Thyroid gland (tissue), 4 donors: Measurements from ENCODE around the gene SYT15. TPM values are rescaled to one million over a fixed set of nuclear protein-coding genes. Genes with fewer than 3 reads are reported as not detected.

Source experiments
- DNase-seq, 2 donors: peaks; one replicate each; pipeline ENCODE4 v3.0.0-alpha.2; 2019
- H3K27ac ChIP-seq, 3 donors: fragments of 200-600 bp; sonication (generic); 1 replicate in 2 of 3; 2 replicates in 1 of 3; pipeline ENCODE4 v1.5.1; 2016 to 2019; ENCODE audit warnings: mild to moderate bottlenecking in 1 of 3, moderate library complexity in 1 of 3
- H3K27me3 ChIP-seq: fragments of 200-600 bp; sonication (generic); one replicate; pipeline ENCODE4 v1.5.1; 2019
- H3K36me3 ChIP-seq, 2 donors: fragments of 200-600 bp; sonication (generic); one replicate each; pipeline ENCODE4 v1.5.1; 2016 to 2019
- H3K4me1 ChIP-seq, 2 donors: fragments of 200-600 bp; sonication (generic); one replicate each; pipeline ENCODE4 v1.5.1; 2017 to 2019
- H3K4me3 ChIP-seq, 3 donors: fragments of 200-600 bp; sonication (generic); replicated peaks in 1 of 3; 1 replicate in 2 of 3; 2 replicates in 1 of 3; pipeline ENCODE4 v1.5.1; 2016; ENCODE audit warnings: mild to moderate bottlenecking in 1 of 3
- H3K9me3 ChIP-seq: fragments of 200-600 bp; sonication (generic); one replicate; pipeline ENCODE4 v1.5.1; 2017
- CTCF ChIP-seq, 6 experiments: fragments of 200-600 bp in 3 of 6; fragments of 450-650 bp in 3 of 6; sonication (generic) in 3 of 6; IDR thresholded peaks; one replicate each; pipeline ENCODE4 v1.5.1; 2016 to 2019; ENCODE audit warnings: antibody characterized with exemption in 6 of 6, mild to moderate bottlenecking in 2 of 6, inconsistent platforms in 1 of 6, moderate library complexity in 1 of 6
- POLR2A ChIP-seq, 2 donors: fragments of 450-650 bp; IDR thresholded peaks; one replicate each; pipeline ENCODE4 v1.6.1; 2017; ENCODE audit warnings: antibody characterized with exemption in 2 of 2, mild to moderate bottlenecking in 2 of 2, moderate library complexity in 1 of 2
- WGBS, 2 donors: methylation state at CpG; one replicate each; pipeline ENCODE4 v1.1.5; 2017; 5-methylcytosine and 5-hydroxymethylcytosine counted together
- intact Hi-C: fragments of 100-400 bp; cut with DNase I; formaldehyde crosslinking; loops from one replicate; pipeline ENCODE4 v1.15.1; 2023
- total RNA-seq, 4 donors: library from RNA; depleted of rRNA; stranded (reverse); fragments of >200 nt; gene quantifications; one replicate each; pipeline ENCODE4 v1.2.3, GENCODE V29; 2016

SYT15 gene
- total RNA-seq, 4 donors from 2014 or later = 1.9 to 5.0 (median 3.1) TPM

GRCh38 chr10:46543466-46544377, 35.2 kb upstream of the SYT15 start:
- Histone ChIP-seq H3K36me3 (no peaks in the 10 kb centered on the region), H3K27me3 (no peaks in the 10 kb centered on the region), H3K27ac (no peak overlapping the region), H3K4me3 (no peak overlapping the region), H3K4me1 (peaks cover 4 to 15% of the 10 kb centered on the region in 2 donors), H3K9me3 (no peaks in the 10 kb centered on the region)
- WGBS, 2 donors = 88 to 90% methylated on average over 14 of the region's 14 CpGs
- peak in 1 of 2 donors; percentile 4 for DNase-seq
- intact Hi-C loops = no loop called here
- no peak for TF ChIP-seq CTCF (IDR thresholded peaks at IDR 0.05)
- TF ChIP-seq POLR2A (IDR thresholded peaks at IDR 0.05) = no peak

- no peak overlapping the region for H3K4me3 ChIP-seq
- H3K4me1 ChIP-seq = peaks cover 4 to 15% of the 10 kb centered on the region in 2 donors
- 74 to 80% methylated on average over 3 of the region's 3 CpGs for WGBS, 2 donors
- DNase-seq = no peak
- no peaks in the 10 kb centered on the region for H3K27me3 ChIP-seq
- intact Hi-C loops = no loop called here
- TF ChIP-seq CTCF (IDR thresholded peaks at IDR 0.05) (peak in 2 of 6 experiments; percentile 15 to 22), POLR2A (IDR thresholded peaks at IDR 0.05) (no peak)
- H3K9me3 ChIP-seq = no peaks in the 10 kb centered on the region
- H3K36me3 ChIP-seq = no peaks in the 10 kb centered on the region
- H3K27ac ChIP-seq = no peak overlapping the region
These were observed 33.7 kb upstream of the SYT15 start for GRCh38 chr10:46544989-46545791.

- H3K4me1 ChIP-seq = peaks cover 2 to 12% of the 10 kb centered on the region in 2 donors
- no peaks in the 10 kb centered on the region for H3K9me3 ChIP-seq
- no peaks in the 10 kb centered on the region for H3K36me3 ChIP-seq
- H3K27ac ChIP-seq = no peak overlapping the region
- H3K27me3 ChIP-seq = no peaks in the 10 kb centered on the region
- intact Hi-C loops = no loop called here
- WGBS, 2 donors = 73 to 76% methylated on average over 5 of the region's 5 CpGs
- peak in 1 of 2 donors; percentile 2 for DNase-seq
- H3K4me3 ChIP-seq = no peak overlapping the region
- no peak for TF ChIP-seq POLR2A (IDR thresholded peaks at IDR 0.05)
- no peak for TF ChIP-seq CTCF (IDR thresholded peaks at IDR 0.05)
These were observed 32.9 kb upstream of the SYT15 start for GRCh38 chr10:46545861-46546590.

- DNase-seq = peak; percentile 62 to 72
- Histone ChIP-seq H3K4me3 (no peak overlapping the region), H3K27ac (no peak overlapping the region), H3K4me1 (peaks cover 0 to 7% of the 10 kb centered on the region in 2 donors), H3K9me3 (no peaks in the 10 kb centered on the region), H3K27me3 (no peaks in the 10 kb centered on the region), H3K36me3 (no peaks in the 10 kb centered on the region)
- 61 to 63% methylated on average over 11 of the region's 11 CpGs for WGBS, 2 donors
- TF ChIP-seq CTCF (IDR thresholded peaks at IDR 0.05) = no peak
- no peak for TF ChIP-seq POLR2A (IDR thresholded peaks at IDR 0.05)
- intact Hi-C loops = no loop called here
These were observed 32.1 kb upstream of the SYT15 start for GRCh38 chr10:46546591-46547540.
